CD4-positive, alpha-beta memory T cell (primary cell): ENCODE data around the gene RORC. TPM values are rescaled to one million over a fixed set of nuclear protein-coding genes. Genes with fewer than 3 reads are reported as not detected.
"Not testable (repeated sequence)": the region's sequence is repeated elsewhere in the genome, so short reads cannot be mapped to it uniquely, and the experiment has no call there.

Experiments
- CTCF ChIA-PET: fragments of 350-600 bp; sonication (Branson Sonifier 250); formaldehyde crosslinking; loops from one replicate; lab custom pipeline; 2021; ENCODE audit warnings: inconsistent platforms; ENCODE audit not compliant: partially characterized antibody; lab: Charles Lee
- POLR2A ChIA-PET: fragments of 350-600 bp; sonication (Branson Sonifier 250); formaldehyde crosslinking; loops from one replicate; lab custom pipeline; 2021; ENCODE audit not compliant: partially characterized antibody; lab: Charles Lee
- DNase-seq, 5 donors: peaks; one replicate each; pipeline versions ENCODE4 v3.0.0 to v3.0.0-alpha.2; 2020 to 2022; ENCODE audit warnings: mixed read lengths in 1 of 5
- H3K27ac ChIP-seq: one replicate; pipeline ENCODE4 v1.7.0; 2013; ENCODE audit warnings: low read depth, low read length
- H3K27me3 ChIP-seq: 2 replicates; pipeline ENCODE4 v1.7.0; 2013; ENCODE audit warnings: mild to moderate bottlenecking, low read length, moderate library complexity; ENCODE audit not compliant: insufficient read depth
- H3K36me3 ChIP-seq: 2 replicates; pipeline ENCODE4 v1.7.0; 2013; ENCODE audit warnings: mild to moderate bottlenecking, low read length, moderate library complexity; ENCODE audit not compliant: insufficient read depth
- H3K4me1 ChIP-seq: 2 replicates; pipeline ENCODE4 v1.7.0; 2013; ENCODE audit warnings: mild to moderate bottlenecking, low read length, moderate library complexity; ENCODE audit not compliant: insufficient read depth
- H3K4me3 ChIP-seq, 2 donors: one replicate each; pipeline ENCODE4 v1.7.0; 2013; ENCODE audit warnings: low read length in 2 of 2, mild to moderate bottlenecking in 1 of 2
- H3K9me3 ChIP-seq, 2 donors: one replicate each; pipeline ENCODE4 v1.7.0; 2013; ENCODE audit warnings: low read length in 2 of 2, control low read depth in 1 of 2; ENCODE audit not compliant: control insufficient read depth in 1 of 2
- H3K27ac Mint-ChIP-seq, 7 donors: one replicate each; pipeline ENCODE4 v1.8.0; 2020 to 2021; ENCODE audit warnings: mixed read lengths in 7 of 7, mild to moderate bottlenecking in 6 of 7, inconsistent platforms in 3 of 7, moderate library complexity in 3 of 7
- H3K27me3 Mint-ChIP-seq, 2 donors: one replicate each; pipeline ENCODE4 v1.8.0; 2020 to 2021; ENCODE audit warnings: mixed read lengths in 2 of 2
- H3K36me3 Mint-ChIP-seq, 2 donors: one replicate each; pipeline ENCODE4 v1.8.0; 2020 to 2021; ENCODE audit warnings: mixed read lengths in 2 of 2, inconsistent platforms in 1 of 2, mild to moderate bottlenecking in 1 of 2
- H3K4me1 Mint-ChIP-seq, 4 donors: one replicate each; pipeline ENCODE4 v1.8.0; 2020 to 2021; ENCODE audit warnings: mixed read lengths in 4 of 4, mild to moderate bottlenecking in 1 of 4
- H3K4me3 Mint-ChIP-seq, 8 donors: one replicate each; pipeline ENCODE4 v1.8.0; 2020 to 2021; ENCODE audit warnings: mixed read lengths in 8 of 8, mild to moderate bottlenecking in 7 of 8, moderate library complexity in 6 of 8, inconsistent platforms in 3 of 8
- H3K9me3 Mint-ChIP-seq, 8 donors: one replicate each; pipeline ENCODE4 v1.8.0; 2020 to 2021; ENCODE audit warnings: mixed read lengths in 8 of 8, mild to moderate bottlenecking in 5 of 8, inconsistent platforms in 3 of 8, moderate library complexity in 1 of 8
- intact Hi-C: fragments of 100-400 bp; cut with micrococcal nuclease; formaldehyde crosslinking; loops from one replicate; pipeline ENCODE4 v1.15.1; 2023
- polyA plus RNA-seq, 2 donors: library from polyadenylated mRNA; unstranded; fragments of 300-500 nt; fragmentation: Illumina TruSeq; gene quantifications; one replicate each; pipeline ENCODE4 v1.2.3, GENCODE V29; 2021
- total RNA-seq, 2 experiments: library from RNA; stranded (reverse); gene quantifications; one replicate each; pipeline ENCODE4 v1.2.3, GENCODE V29; 2021

The RORC gene
- total RNA-seq (10 to 100 TPM in 1 of 2 experiments, 1 to 10 TPM in 1; 10.0 to 11.2 TPM), polyA plus RNA-seq (10 to 100 TPM; 14.8 to 43.1 TPM)

DNA sequence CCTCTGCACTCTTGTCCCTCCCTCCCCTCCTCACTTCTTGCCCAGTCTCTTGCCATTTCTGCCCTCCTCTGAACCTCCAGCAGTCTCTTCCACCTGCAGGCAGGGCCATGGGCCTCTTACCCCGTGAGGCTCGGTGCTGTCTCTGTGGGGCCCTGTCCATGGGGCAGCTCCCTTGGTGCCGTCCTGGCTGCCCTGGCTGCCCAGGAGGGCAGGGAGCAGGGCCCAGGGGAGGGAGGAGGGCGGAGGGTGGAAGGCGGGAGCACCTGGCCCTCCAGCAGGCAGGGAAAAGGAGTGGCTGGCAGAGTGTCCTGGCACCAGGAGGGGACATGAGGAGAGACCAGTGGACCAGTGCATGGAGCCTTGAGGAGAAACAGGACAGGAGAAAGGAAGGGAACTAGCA is at the start of gene RORC:
Gene RORC (minus strand): TSS at position 198 of the 400 bp plus-strand sequence. CDS start 38 bp downstream, at position 160.
- Histone ChIP-seq H3K27ac (peak within 1 kb of the TSS; percentile 62), H3K4me1 (peaks cover 100% of the 10 kb centered on the region), H3K27me3 (no peaks in the 10 kb centered on the region), H3K9me3 (no peaks in the 10 kb centered on the region), H3K4me3 (peak within 1 kb of the TSS in 1 of 2 donors; percentile 36), H3K36me3 (no peaks in the 10 kb centered on the region)
- Mint-ChIP-seq H3K9me3 (peaks cover 0 to 4% (median 0%) of the 10 kb centered on the region in 8 donors), H3K27ac (peak within 1 kb of the TSS; percentile 91 to 95 (median 93)), H3K4me1 (peaks cover 60 to 99% (median 81%) of the 10 kb centered on the region in 4 donors), H3K4me3 (peak within 1 kb of the TSS; percentile 74 to 87 (median 81)), H3K36me3 (no peaks in the 10 kb centered on the region), H3K27me3 (no peaks in the 10 kb centered on the region)
- ChIA-PET POLR2A (interaction anchor here (0.9 to 12.4 kb wide), 5 partner anchors 8 to 68 kb away, joined by 3 to 233 read pairs (median 33); partner anchors contain the start of genes C2CD4D, MRPL9 and TDRKH), CTCF (interaction anchor here (1.0 to 2.3 kb wide), 3 partner anchors 10 to 68 kb away, joined by 3 to 8 read pairs (median 8); partner anchors contain the start of gene MRPL9)
- intact Hi-C loops, result no loop called here
- DNase-seq, result no peak

DNA sequence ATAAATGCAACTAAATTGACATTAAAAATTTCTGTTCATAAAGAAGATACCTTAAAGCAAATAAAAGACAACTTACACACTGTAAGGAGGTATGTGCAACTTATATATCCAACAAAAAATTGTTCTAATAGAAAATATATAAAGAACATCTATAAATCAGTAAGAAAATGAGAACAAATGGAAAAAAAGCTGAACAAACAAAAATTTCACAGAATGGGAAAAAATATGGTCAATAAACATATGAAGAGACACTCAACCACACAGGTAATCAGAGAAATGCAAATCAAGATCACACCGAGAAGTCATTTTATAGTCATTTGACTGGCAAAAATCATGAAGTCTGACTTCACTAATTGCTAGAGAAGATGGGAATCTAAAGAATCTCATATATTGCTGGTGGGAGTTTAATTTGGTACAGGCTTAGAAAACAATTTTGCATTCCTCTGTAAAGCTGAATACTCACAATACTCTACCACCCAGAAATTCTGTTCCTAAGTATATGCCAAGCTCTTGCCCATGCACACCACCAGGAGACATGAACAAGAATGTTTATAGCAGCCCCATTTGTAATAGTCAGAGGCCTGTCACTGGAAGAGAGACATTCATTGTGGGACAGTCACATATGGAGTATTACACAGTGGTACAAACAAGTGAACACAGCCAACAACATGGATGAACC is 44.0 kb upstream of the RORC start:
- H3K27ac ChIP-seq, result no peak overlapping the region
- no peaks in the 10 kb centered on the region for H3K27me3 Mint-ChIP-seq
- no peaks in the 10 kb centered on the region for H3K9me3 Mint-ChIP-seq
- intact Hi-C loops, result no loop called here
- H3K4me3 ChIP-seq, result no peak overlapping the region
- H3K36me3 ChIP-seq, result peaks cover 17% of the 10 kb centered on the region
- POLR2A ChIA-PET, result interaction anchor here (0.9 to 1.2 kb wide), 2 partner anchors 15 to 30 kb away, joined by 4 to 5 read pairs; no protein-coding TSS in a partner anchor
- H3K9me3 ChIP-seq, result no peaks in the 10 kb centered on the region
- CTCF ChIA-PET, result interaction anchor here (1.6 kb wide), 1 partner anchor 92 kb away, joined by 3 read pairs; no protein-coding TSS in a partner anchor
- DNase-seq, result no peak
- H3K4me1 Mint-ChIP-seq, result peaks cover 11 to 22% (median 19%) of the 10 kb centered on the region in 4 donors
- no peaks in the 10 kb centered on the region for H3K27me3 ChIP-seq
- no peak overlapping the region for H3K4me3 Mint-ChIP-seq
- peak overlapping the region in 6 of 7 donors; percentile 18 to 70 (median 59) for H3K27ac Mint-ChIP-seq
- H3K4me1 ChIP-seq, result peaks cover 6% of the 10 kb centered on the region
- peaks cover 32 to 44% of the 10 kb centered on the region in 2 donors for H3K36me3 Mint-ChIP-seq

- DNase-seq, H3K4me3 ChIP-seq, H3K9me3 Mint-ChIP-seq, H3K9me3 ChIP-seq, CTCF ChIA-PET, H3K4me3 Mint-ChIP-seq, H3K27ac ChIP-seq, H3K27me3 ChIP-seq, H3K4me1 ChIP-seq, H3K27me3 Mint-ChIP-seq, POLR2A ChIA-PET, intact Hi-C loops: not testable (repeated sequence)
- peaks cover 17% of the 10 kb centered on the region for H3K36me3 ChIP-seq
- peaks cover 32 to 38% of the 10 kb centered on the region in 2 donors for H3K36me3 Mint-ChIP-seq
- H3K4me1 Mint-ChIP-seq, result peaks cover 13 to 30% (median 18%) of the 10 kb centered on the region in 4 donors
- H3K27ac Mint-ChIP-seq, result peak overlapping the region in 6 of 7 donors; percentile 25 to 74 (median 47)
Observed at GRCh38 chr1:151872776-151873175, 41.2 kb upstream of the RORC start.

GRCh38 chr1:151871284-151872030 is 39.9 kb upstream of the RORC start:
- no peak for DNase-seq
- Histone ChIP-seq H3K4me1 (peaks cover 6% of the 10 kb centered on the region), H3K4me3 (no peak overlapping the region), H3K27ac (no peak overlapping the region), H3K36me3 (peaks cover 17% of the 10 kb centered on the region), H3K27me3 (no peaks in the 10 kb centered on the region), H3K9me3 (no peaks in the 10 kb centered on the region)
- Mint-ChIP-seq H3K4me3 (no peak overlapping the region), H3K27ac (peak overlapping the region in 3 of 7 donors; percentile 10 to 57 (median 24)), H3K9me3 (no peaks in the 10 kb centered on the region), H3K4me1 (peaks cover 11 to 30% (median 18%) of the 10 kb centered on the region in 4 donors), H3K36me3 (peaks cover 25 to 31% of the 10 kb centered on the region in 2 donors), H3K27me3 (no peaks in the 10 kb centered on the region)
- intact Hi-C loops, result no loop called here
- CTCF ChIA-PET, result interaction anchor here (0.6 to 1.4 kb wide), 2 partner anchors 31 to 124 kb away, joined by 3 to 6 read pairs; no protein-coding TSS in a partner anchor
- POLR2A ChIA-PET, result interaction anchor here (0.6 kb wide), 1 partner anchor 29 kb away, joined by 3 read pairs; no protein-coding TSS in a partner anchor

- H3K4me3 ChIP-seq, result no peak overlapping the region
- Mint-ChIP-seq H3K9me3 (no peaks in the 10 kb centered on the region), H3K4me3 (no peak overlapping the region), H3K27ac (no peak overlapping the region), H3K4me1 (peaks cover 0 to 8% (median 1%) of the 10 kb centered on the region in 4 donors), H3K36me3 (peaks cover 7 to 10% of the 10 kb centered on the region in 2 donors), H3K27me3 (peaks cover 0 to 2% of the 10 kb centered on the region in 2 donors)
- DNase-seq, result no peak
- CTCF ChIA-PET, result interaction anchor here (0.6 kb wide), 1 partner anchor 411 kb away, joined by 3 read pairs; no protein-coding TSS in a partner anchor
- intact Hi-C loops, result no loop called here
- peaks cover 2% of the 10 kb centered on the region for H3K36me3 ChIP-seq
- no peak overlapping the region for H3K27ac ChIP-seq
- POLR2A ChIA-PET, result no interaction called here
- no peaks in the 10 kb centered on the region for H3K27me3 ChIP-seq
- H3K9me3 ChIP-seq, result no peaks in the 10 kb centered on the region
- H3K4me1 ChIP-seq, result no peaks in the 10 kb centered on the region
Observed at GRCh38 chr1:151868486-151868885, 36.9 kb upstream of the RORC start.

DNA sequence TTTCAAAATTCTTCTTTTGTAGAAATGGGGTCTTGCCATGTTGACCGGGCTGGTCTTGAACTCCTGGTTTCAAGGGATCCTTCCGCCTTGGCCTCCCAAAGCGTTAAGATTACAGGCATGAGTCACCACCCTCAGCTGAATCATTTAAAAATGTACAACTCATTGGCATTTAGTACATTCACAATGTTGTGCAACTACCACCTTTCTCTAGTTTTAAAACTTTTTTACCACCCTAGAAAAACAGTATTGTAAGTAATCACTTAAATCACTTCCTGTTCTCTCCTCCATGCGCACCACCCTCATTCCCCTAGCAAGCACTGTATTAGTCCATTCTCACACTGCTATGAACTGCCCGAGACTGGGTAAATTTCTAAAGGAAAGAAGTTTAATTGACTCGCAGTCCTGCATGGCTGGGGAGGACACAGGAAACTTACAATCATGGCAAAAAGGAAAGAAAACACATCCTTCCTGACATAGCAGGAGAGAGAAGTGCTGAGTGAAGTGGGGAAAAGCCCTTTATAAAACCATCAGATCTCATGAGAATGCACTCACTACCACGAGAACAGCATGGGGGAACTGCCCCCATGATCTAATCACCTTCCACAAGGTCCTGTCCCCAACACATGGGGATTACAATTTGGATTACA is 36.3 kb upstream of the RORC start:
- no peaks in the 10 kb centered on the region for H3K4me1 ChIP-seq
- Mint-ChIP-seq H3K36me3 (peaks cover 1 to 4% of the 10 kb centered on the region in 2 donors), H3K4me3 (no peak overlapping the region), H3K4me1 (peaks cover 0 to 8% (median 1%) of the 10 kb centered on the region in 4 donors), H3K27ac (no peak overlapping the region), H3K27me3 (peaks cover 0 to 2% of the 10 kb centered on the region in 2 donors), H3K9me3 (no peaks in the 10 kb centered on the region)
- H3K27ac ChIP-seq, result no peak overlapping the region
- CTCF ChIA-PET, result no interaction called here
- no peak overlapping the region for H3K4me3 ChIP-seq
- no peaks in the 10 kb centered on the region for H3K9me3 ChIP-seq
- no peaks in the 10 kb centered on the region for H3K27me3 ChIP-seq
- DNase-seq, result no peak
- intact Hi-C loops, result no loop called here
- POLR2A ChIA-PET, result interaction anchor here (1.0 kb wide), 1 partner anchor 11 kb away, joined by 4 read pairs; no protein-coding TSS in a partner anchor
- no peaks in the 10 kb centered on the region for H3K36me3 ChIP-seq
